Activated CD8-positive, alpha-beta memory T cell treated with anti-CD3 and anti-CD28 coated beads for 24 hours (primary cell): Measurements from ENCODE around the gene STX5.
A peak's percentile ranks its signal among the peaks of the same experiment; 100 is the strongest.
"Not testable (repeated sequence)": the region's sequence is repeated elsewhere in the genome, so short reads cannot be mapped to it uniquely, and the experiment has no call there.

Experiments used
- DNase-seq: peaks from one replicate; pipeline ENCODE4 v3.0.0-alpha.2; 2020

STX5 gene

DNA sequence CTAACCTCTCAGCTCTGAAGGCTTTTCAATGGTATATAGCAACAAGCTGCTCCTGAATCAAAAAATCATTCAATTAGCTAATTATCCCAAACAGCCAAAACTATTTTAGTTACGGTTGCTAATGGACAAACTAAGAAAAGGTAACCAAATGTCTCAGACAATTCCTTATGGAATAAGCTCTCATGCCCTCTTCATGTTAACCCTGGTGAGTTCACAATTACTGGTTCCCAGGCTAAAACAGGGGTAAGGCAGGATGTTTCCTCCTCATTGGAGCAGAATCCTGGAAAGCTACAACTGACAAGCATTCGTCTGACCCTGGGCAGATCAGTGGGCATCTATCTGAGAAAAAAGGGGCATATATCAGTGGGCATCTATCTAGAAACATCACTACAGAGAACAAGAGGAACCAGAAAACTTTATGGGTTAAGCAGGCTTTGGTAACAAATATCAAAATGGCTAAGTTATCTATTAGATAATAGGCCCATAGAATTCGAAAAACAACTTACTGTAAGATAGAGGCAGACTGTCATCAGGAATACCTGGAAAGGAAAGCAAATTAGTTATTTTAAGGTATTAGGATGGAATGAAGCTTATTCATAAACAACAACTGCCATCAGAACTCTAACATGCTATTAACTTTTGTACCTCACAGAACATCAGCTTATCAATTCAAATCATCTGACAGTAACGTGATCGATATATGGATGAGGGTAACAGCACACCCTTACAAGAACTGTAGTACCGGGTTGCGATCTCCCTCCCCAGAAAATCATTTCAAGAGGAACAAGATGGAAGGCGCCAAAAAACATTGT, 22.4 kb upstream of the STX5 start:
- no peak for DNase-seq

- no peak for DNase-seq
These were observed 21.6 kb upstream of the STX5 start for GRCh38 chr11:62853279-62853965.

GRCh38 chr11:62852523-62853188, 20.8 kb upstream of the STX5 start:
- DNase-seq = no peak

DNA sequence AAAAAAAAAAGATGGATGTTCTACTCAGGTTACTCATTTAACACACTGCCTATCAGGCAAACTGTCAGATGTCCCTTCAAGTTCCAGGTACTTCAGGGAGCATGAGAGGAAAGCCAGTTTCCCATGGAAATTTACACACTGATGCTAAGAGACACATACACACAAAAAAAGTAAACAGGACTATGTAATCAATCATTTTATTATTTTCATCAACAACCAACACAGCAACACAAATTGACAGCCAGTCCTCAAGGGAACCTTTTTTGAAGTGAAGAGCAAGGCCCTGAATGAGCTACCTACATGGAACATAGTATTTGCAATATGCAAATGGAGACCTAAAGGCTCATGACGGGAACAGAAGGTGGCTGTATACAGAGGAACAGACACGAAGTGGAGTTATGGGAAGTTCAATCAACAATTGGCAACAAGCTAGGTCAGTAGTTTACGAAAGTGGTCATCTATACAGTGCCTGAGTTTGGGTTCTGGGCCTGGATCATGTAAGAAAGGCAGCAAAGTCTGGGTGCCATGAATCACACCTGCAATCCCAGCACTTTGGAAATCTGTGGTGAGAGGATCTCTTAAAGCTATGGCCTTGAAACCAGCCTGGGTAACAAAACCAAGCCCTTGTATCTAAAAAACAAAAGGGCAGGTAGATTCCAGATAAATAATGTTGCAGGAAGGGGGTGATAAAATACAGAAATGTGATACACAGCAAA, 20.1 kb upstream of the STX5 start:
- DNase-seq = no peak

- peak; percentile 81 for DNase-seq
These were observed 19.3 kb upstream of the STX5 start for GRCh38 chr11:62850911-62851806.

DNA sequence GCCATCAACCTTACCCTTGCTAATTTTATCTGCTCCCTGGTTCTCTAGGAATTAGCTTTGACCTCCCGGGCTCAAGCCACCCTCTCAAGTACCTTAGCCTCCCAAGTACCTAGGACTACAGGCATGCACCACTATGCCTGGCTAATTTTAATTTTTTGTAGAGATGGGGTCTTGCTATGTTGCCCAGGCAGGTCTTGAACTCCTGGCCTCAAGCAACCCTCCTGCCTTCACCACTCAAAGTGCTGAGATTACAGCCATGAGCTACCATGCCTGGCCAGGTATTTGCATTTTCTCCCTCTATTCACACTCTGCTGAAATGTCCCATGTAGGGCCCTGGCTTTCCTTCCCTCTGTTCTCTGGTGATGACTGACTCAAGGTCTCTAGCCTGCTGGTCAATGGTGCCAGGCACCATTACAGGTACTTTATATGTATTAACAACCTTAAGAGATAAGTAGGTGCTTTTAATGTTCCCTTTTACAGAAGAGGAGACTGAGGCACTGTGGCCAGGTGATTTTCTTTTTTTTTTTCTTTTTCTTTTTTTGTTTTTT, 16.0 kb upstream of the STX5 start:
- DNase-seq = no peak

DNA sequence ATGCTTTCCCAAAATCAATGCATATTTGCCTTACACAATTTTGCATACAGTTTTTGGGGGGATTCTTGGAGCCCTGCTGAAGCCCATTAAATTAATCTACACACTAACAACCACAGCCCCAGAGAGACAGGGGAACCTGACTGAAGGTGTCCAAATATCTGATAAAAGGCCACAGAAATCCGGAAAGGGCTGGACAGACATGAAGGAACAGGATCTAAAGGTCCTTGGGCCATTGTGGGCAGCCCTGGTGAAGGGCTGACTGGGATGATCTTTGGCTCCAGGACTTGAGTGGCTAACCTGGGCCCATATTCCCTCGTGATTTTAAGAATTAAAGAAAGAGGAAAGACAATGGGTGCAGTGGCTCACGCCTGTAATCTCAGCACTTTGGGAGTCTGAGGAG, 14.3 kb upstream of the STX5 start:
- no peak for DNase-seq

GRCh38 chr11:62844154-62844553, 12.3 kb upstream of the STX5 start:
- DNase-seq = no peak

DNA sequence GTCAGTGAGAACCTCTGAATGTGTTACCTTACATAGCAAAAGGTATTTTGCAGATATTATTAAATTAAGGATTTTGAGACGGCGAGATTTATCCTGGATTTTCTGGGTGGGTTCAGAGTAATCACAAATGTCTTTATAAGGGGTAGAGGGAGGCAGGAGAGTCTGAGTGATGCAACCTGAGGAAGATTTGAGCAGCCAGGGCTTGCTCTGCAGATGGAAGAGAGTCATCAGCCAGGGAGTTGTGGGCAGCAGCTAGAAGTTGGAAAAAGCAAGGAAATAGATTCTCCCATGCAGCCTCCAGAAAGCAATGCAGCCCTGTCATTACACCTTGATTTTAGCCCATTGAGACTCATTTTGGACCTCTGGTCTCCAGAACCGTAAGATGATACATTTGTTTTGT, 11.6 kb upstream of the STX5 start:
- no peak for DNase-seq

DNA sequence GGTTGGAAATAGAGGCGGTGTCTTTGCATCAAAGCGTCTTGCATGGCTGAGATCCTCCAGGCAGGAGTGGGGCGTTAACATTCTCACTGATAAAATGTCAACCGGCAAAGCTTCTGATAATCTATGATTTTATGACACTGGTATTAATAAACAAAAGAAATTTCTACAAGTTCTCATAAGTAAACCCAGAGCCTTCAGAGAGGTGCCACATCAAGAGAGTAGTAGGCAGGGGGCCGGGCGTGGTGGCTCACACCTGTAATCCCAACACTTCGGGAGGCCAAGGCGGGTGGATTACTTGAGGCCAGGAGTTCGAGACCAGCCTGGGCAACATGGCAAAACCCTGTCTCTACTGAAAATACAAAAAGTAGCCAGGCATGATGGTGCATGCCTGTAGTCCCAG, 11.0 kb upstream of the STX5 start:
- not testable (repeated sequence) for DNase-seq

GRCh38 chr11:62842171-62842741, 10.4 kb upstream of the STX5 start:
- DNase-seq = peak; percentile 90

DNA sequence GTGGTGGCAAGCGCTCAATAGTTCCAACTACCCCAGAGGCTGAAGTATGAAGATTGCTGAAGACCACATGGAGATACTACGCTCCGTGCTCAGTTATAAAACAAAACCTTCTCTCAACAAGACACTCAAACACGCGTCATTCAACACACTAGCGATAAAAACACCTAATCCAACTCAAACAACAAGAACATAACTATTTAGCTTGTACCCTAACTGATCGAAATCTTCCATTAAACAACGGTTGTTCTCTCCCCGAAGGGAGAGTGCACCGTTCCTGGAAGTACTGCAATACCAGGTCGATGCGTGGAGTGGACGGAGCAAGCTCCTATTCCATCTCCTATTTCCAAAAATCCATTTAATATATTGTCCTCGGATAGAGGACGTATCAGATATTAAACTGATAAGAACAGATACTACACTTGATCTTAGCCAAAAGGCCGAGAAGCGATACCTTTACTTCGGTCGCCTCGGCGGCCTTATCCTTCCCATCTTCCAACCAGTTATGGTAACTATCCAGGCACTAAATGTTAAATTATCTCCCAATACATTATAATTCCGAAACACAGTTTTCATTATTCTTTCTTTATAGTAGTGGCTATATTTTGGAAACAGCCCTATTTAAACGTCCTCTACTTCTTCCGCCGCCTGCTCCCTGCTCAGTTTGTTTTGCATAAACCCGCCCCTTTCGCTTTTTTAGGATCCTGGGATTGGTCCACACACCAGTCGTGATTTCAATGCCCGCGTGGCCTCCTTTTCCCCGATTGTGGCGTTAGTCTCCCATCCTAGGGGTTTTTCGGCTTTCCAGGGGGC, 9.7 kb upstream of the STX5 start:
- peak; percentile 99 for DNase-seq

DNA sequence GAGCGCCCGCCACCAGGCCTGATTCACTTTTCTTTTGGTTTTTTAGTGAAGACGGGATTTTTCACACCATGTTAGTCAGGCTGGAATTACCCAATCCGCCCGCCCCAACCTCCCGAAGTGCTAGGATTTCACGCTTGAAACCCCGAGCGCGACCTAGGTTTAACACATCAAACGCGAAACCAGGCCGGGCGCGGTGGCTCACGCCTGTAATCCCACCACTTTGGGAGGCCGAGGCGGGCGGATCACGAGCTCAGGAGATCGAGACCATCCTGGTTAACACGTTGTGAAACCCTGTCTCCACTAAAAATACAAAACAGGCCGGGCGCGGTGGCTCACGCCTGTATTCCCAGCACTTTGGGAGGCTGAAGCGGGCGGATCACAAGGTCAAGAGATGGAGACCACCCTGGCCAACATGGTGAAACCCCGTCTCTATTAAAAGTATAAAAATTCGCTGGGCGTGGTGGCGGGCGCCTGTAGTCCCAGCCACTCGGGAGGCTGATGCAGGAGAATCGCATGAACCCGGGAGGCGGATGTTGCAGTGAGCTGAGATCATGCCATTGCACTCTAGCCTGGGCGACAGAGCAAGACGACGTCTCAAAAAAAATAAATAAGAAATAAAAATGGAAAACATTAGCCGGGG, 9.0 kb upstream of the STX5 start:
- DNase-seq = peak; percentile 89

- DNase-seq = peak; percentile 93
These were observed 7.4 kb upstream of the STX5 start, which contains the start of gene WDR74 for GRCh38 chr11:62839050-62839945. TSS of gene WDR74 (minus strand) at chr11:62839590. CDS start at chr11:62839570, 20 bp downstream.

DNA sequence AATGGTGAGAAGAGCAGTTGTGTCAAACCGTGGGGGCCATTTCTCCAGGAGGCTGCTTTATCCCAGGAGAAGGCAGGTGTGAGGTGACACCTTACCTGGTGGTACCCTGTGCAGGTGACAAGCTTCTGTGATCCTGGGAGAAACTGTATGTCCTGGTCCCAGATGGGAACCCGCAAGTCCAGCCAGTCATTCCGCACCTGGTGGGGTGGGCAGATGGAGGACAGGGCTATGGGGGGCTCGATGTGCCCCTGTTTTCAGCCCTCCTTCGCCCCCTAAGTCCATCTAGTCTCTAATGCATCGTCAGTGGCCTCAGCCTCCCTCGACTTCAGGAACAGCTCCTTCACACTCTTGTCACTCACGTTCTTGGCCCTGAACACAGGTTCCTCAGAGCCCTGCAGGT, 3.5 kb upstream of the STX5 start:
- DNase-seq = no peak

- peak; percentile 70 for DNase-seq
These were observed 734 bp upstream of the STX5 start, which contains the start of gene TEX54 for GRCh38 chr11:62832336-62833234. TSS of gene TEX54 (minus strand) at chr11:62832841.

DNA sequence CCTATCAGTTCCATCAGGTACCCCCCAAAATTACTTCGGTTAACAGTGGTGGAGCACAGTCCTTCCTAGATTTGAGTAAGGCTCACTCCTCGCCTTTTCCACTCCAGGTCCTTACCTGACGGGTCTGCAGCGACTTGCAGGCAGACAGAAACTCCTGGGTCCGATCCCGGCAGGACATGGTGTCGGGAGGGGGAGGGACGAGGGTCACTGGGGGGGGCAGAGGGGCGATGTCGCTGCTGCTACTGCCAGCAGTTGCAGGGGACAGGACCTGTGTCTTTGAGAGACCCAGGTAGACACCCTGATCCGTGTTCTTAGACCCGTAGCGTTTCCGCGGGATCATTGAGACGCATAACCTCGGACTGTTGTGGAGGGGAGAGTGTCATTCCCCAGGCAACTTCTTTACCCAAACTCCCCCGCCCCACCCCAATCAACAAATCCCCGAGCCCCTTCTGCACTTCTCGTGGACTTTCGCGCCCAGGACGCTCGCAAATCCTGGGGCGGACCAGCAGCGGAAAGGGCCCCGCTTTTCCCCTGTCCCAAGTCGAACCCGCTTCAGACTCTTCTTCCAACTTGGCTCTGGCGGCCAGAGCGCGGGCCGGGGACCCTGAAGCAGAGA, 839 bp downstream of the STX5 start:
- DNase-seq = no peak
